Natural killer cell (primary cell): ENCODE results near the gene ATXN2L. TPM values are rescaled to one million over a fixed set of nuclear protein-coding genes. Genes with fewer than 3 reads are reported as not detected.
A peak's percentile ranks its signal among the peaks of the same experiment; 100 is the strongest.

Experiments
- ATAC-seq, 3 donors: fragments of 150-1000 bp in 2 of 3; fragments of 200-7000 bp in 1 of 3; cut with Tn5 transposase; 1 replicate in 1 of 3; 2 replicates in 2 of 3; pipeline ENCODE4 v1.10.0; 2021; ENCODE audit warnings: mild to moderate bottlenecking in 2 of 3, moderate library complexity in 2 of 3
- DNase-seq, 2 donors: peaks; one replicate each; pipeline versions ENCODE4 v3.0.0 to v3.0.0-alpha.2; 2013 to 2021; ENCODE audit warnings: mixed read lengths in 1 of 2
- H3K27ac ChIP-seq: one replicate; pipeline ENCODE4 v1.5.1; 2013; ENCODE audit warnings: mild to moderate bottlenecking, low read length
- H3K27me3 ChIP-seq: one replicate; pipeline ENCODE4 v1.6.1; 2013; ENCODE audit warnings: low read length; ENCODE audit not compliant: control insufficient read depth, insufficient read depth
- H3K36me3 ChIP-seq: one replicate; pipeline ENCODE4 v1.6.1; 2013; ENCODE audit warnings: low read length; ENCODE audit not compliant: control insufficient read depth, insufficient read depth
- H3K4me1 ChIP-seq: one replicate; pipeline ENCODE4 v1.6.1; 2013; ENCODE audit warnings: low read length; ENCODE audit not compliant: control insufficient read depth, insufficient read depth
- H3K4me3 ChIP-seq: one replicate; pipeline ENCODE4 v1.5.1; 2013; ENCODE audit warnings: low read length
- H3K9me3 ChIP-seq: one replicate; pipeline ENCODE4 v1.6.1; 2013; ENCODE audit warnings: low read length; ENCODE audit not compliant: control insufficient read depth, insufficient read depth
- H3K27ac Mint-ChIP-seq, 2 donors: one replicate each; pipeline ENCODE4 v1.8.0; 2022; ENCODE audit warnings: mild to moderate bottlenecking in 2 of 2, mixed read lengths in 2 of 2, moderate library complexity in 1 of 2
- H3K27me3 Mint-ChIP-seq, 2 donors: one replicate each; pipeline ENCODE4 v1.8.0; 2022; ENCODE audit warnings: low read depth in 2 of 2, mixed read lengths in 2 of 2
- H3K36me3 Mint-ChIP-seq: one replicate; pipeline ENCODE4 v1.8.0; 2022; ENCODE audit warnings: mixed read lengths
- H3K4me1 Mint-ChIP-seq, 2 donors: one replicate each; pipeline ENCODE4 v1.8.0; 2022; ENCODE audit warnings: mixed read lengths in 2 of 2
- H3K4me3 Mint-ChIP-seq: one replicate; pipeline ENCODE4 v1.8.0; 2022; ENCODE audit warnings: mild to moderate bottlenecking, moderate library complexity, mixed read lengths
- H3K9me3 Mint-ChIP-seq, 2 donors: one replicate each; pipeline ENCODE4 v1.8.0; 2022; ENCODE audit warnings: mixed read lengths in 2 of 2
- CTCF ChIP-seq: fragments of 200-600 bp; IDR thresholded peaks from one replicate; pipeline ENCODE4 v1.8.0; 2022; ENCODE audit warnings: antibody characterized with exemption
- WGBS: methylation state at CpG from one replicate; pipeline ENCODE4 v1.1.7; 2013; ENCODE audit warnings: missing lambda C conversion rate; ENCODE audit not compliant: insufficient coverage; 5-methylcytosine and 5-hydroxymethylcytosine counted together
- intact Hi-C: fragments of 100-400 bp; cut with micrococcal nuclease; formaldehyde crosslinking; loops from one replicate; pipeline ENCODE4 v1.14.2; 2022
- total RNA-seq, 4 donors: library from RNA; stranded (reverse); fragments of 120-200 nt in 1 of 4; gene quantifications; one replicate each; pipeline versions ENCODE4 v1.2.3 to v1.2.4, GENCODE V29; 2013 to 2022

ATXN2L gene
- total RNA-seq, 3 donors from 2014 or later (not counting 1 experiment from before 2014, with no cell fraction given): 350 to 451 (median 416) TPM

- Histone ChIP-seq H3K27me3 (no peaks in the 10 kb centered on the region), H3K4me1 (peaks cover 5% of the 10 kb centered on the region), H3K27ac (no peak overlapping the region), H3K36me3 (peaks cover 55% of the 10 kb centered on the region), H3K9me3 (no peaks in the 10 kb centered on the region), H3K4me3 (no peak overlapping the region)
- DNase-seq (no peak), ATAC-seq (no peak)
- Mint-ChIP-seq H3K4me1 (peaks cover 4 to 18% of the 10 kb centered on the region in 2 donors), H3K27me3 (no peaks in the 10 kb centered on the region), H3K9me3 (no peaks in the 10 kb centered on the region), H3K36me3 (no peaks in the 10 kb centered on the region), H3K4me3 (no peak overlapping the region), H3K27ac (peak overlapping the region in 1 of 2 donors; percentile 59)
- no peak for TF ChIP-seq CTCF
- 0% methylated on average over 1 of the region's 1 CpG for WGBS
- intact Hi-C loops: no loop called here
Measured at GRCh38 chr16:28839899-28840298, 17.1 kb downstream of the ATXN2L start.

GRCh38 chr16:28842696-28843095 lies 19.9 kb downstream of the ATXN2L start:
- DNase-seq (no peak), ATAC-seq (no peak)
- Histone ChIP-seq H3K4me3 (no peak overlapping the region), H3K36me3 (peaks cover 31% of the 10 kb centered on the region), H3K4me1 (peaks cover 30% of the 10 kb centered on the region), H3K9me3 (no peaks in the 10 kb centered on the region), H3K27me3 (no peaks in the 10 kb centered on the region), H3K27ac (no peak overlapping the region)
- Mint-ChIP-seq H3K27me3 (no peaks in the 10 kb centered on the region), H3K4me1 (peaks cover 25 to 39% of the 10 kb centered on the region in 2 donors), H3K9me3 (no peaks in the 10 kb centered on the region), H3K36me3 (no peaks in the 10 kb centered on the region), H3K4me3 (peak overlapping the region; percentile 21), H3K27ac (peak overlapping the region in 1 of 2 donors; percentile 77)
- no peak for TF ChIP-seq CTCF
- intact Hi-C loops: no loop called here
- 97% methylated on average over 7 of the region's 7 CpGs for WGBS

GRCh38 chr16:28843766-28844165 lies 21.0 kb downstream of the ATXN2L start:
- Mint-ChIP-seq H3K9me3 (no peaks in the 10 kb centered on the region), H3K36me3 (no peaks in the 10 kb centered on the region), H3K4me3 (no peak overlapping the region), H3K27me3 (no peaks in the 10 kb centered on the region), H3K27ac (no peak overlapping the region), H3K4me1 (peaks cover 25 to 32% of the 10 kb centered on the region in 2 donors)
- no peak for TF ChIP-seq CTCF
- ATAC-seq (no peak), DNase-seq (no peak)
- no peak overlapping the region for H3K4me3 ChIP-seq
- H3K27ac ChIP-seq: no peak overlapping the region
- H3K9me3 ChIP-seq: no peaks in the 10 kb centered on the region
- peaks cover 27% of the 10 kb centered on the region for H3K36me3 ChIP-seq
- WGBS: 97% methylated on average over 12 of the region's 12 CpGs
- peaks cover 30% of the 10 kb centered on the region for H3K4me1 ChIP-seq
- no peaks in the 10 kb centered on the region for H3K27me3 ChIP-seq
- intact Hi-C loops: no loop called here

- H3K36me3 Mint-ChIP-seq: no peaks in the 10 kb centered on the region
- DNase-seq (no peak), ATAC-seq (no peak)
- 96% methylated on average over 19 of the region's 19 CpGs for WGBS
- Histone ChIP-seq H3K9me3 (no peaks in the 10 kb centered on the region), H3K4me3 (no peak overlapping the region), H3K36me3 (peaks cover 27% of the 10 kb centered on the region), H3K27ac (no peak overlapping the region), H3K4me1 (peaks cover 30% of the 10 kb centered on the region), H3K27me3 (no peaks in the 10 kb centered on the region)
- peak overlapping the region; percentile 95 to 99 for H3K27ac Mint-ChIP-seq
- intact Hi-C loops: no loop called here
- H3K27me3 Mint-ChIP-seq: no peaks in the 10 kb centered on the region
- peak overlapping the region; percentile 78 for H3K4me3 Mint-ChIP-seq
- no peaks in the 10 kb centered on the region for H3K9me3 Mint-ChIP-seq
- no peak for TF ChIP-seq CTCF
- H3K4me1 Mint-ChIP-seq: peaks cover 25 to 32% of the 10 kb centered on the region in 2 donors
Measured at GRCh38 chr16:28844226-28844885, 21.6 kb downstream of the ATXN2L start.
